Measurements from ENCODE around the gene ADAP2.
"Not testable (repeated sequence)": the region's sequence is repeated elsewhere in the genome, so short reads cannot be mapped to it uniquely, and the experiment has no call there.

ADAP2 gene

DNA sequence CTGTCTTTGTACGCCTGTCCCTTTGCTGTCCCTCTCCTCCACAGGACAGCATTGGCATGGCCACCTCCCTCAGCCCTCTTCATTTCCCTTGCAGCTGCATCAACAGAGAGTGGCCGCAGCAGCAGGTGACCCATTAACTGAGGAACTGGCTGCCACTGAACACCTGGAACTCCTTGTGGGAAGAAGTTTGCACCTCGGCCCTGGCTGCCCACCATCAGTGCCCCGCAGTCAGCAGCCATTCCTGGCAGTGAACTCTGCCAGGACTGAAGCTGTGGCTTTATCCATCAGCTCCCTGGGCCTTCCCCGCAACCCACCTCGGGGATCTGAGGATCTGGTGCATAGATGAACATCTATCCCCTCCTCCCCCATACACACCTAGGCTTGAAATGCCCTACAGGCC, 36.0 kb downstream of the ADAP2 start:
- no peak for DNase-seq (ENCODE audit: low read depth)
- TF ChIP-seq CTCF (IDR thresholded peaks at IDR 0.05; ENCODE audit: control insufficient read depth, insufficient read depth, low read depth, low read length, missing control alignments) = no peak
- H3K4me3 ChIP-seq (ENCODE audit: control insufficient read depth, low read depth, low read length) = no peak overlapping the region

DNA sequence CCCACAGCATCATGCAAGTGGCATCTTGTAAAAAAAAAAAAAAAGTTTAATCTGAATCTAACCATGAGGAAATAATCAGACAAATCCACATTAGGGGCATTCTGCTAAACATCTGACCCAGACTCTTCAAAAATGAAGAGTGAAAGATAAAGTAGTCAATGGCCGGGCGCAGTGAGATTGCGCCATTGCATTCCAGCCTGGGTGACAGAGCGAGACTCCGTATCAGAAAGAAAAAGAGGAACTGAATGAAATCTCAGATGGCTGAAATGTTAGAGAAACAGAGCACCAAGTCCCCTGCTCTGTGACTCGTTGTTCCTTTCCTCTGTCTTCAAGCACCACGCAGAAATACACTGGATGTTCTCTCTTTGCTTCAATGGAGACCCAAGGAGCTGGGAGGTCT, 36.4 kb downstream of the ADAP2 start:
- no peak for TF ChIP-seq CTCF (IDR thresholded peaks at IDR 0.05; ENCODE audit: control insufficient read depth, insufficient read depth, low read depth, low read length, missing control alignments)
- no peak for DNase-seq (ENCODE audit: low read depth)
- no peak overlapping the region for H3K4me3 ChIP-seq (ENCODE audit: control insufficient read depth, low read depth, low read length)

- H3K4me3 ChIP-seq (ENCODE audit: control insufficient read depth, low read depth, low read length) = no peak overlapping the region
- no peak for DNase-seq (ENCODE audit: low read depth)
- TF ChIP-seq CTCF (IDR thresholded peaks at IDR 0.05; ENCODE audit: control insufficient read depth, insufficient read depth, low read depth, low read length, missing control alignments) = no peak
These were observed 39.8 kb downstream of the ADAP2 start for GRCh38 chr17:30961209-30962188.

DNA sequence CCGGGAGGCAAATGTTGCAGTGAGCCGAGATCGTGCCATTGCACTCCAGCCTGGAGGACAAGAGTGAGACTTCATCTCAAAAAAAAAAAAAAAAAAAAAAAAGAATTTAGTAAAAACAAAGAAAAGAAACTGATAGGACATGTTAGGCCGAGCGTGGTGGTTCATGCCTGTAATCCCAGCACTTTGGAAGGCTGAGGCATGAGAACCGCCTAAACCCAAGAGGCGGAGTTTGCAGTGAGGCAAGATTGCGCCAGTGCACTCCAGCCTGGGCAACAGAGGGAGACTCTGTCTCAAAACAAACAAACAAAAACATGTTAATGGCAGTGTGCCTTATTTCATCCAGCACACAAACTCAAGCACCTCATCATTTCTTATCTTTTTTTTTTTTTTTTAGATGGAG, 42.6 kb downstream of the ADAP2 start:
- DNase-seq (ENCODE audit: low read depth); H3K4me3 ChIP-seq (ENCODE audit: control insufficient read depth, low read depth, low read length): not testable (repeated sequence)

- DNase-seq (ENCODE audit: low read depth) = no peak
- no peak overlapping the region for H3K4me3 ChIP-seq (ENCODE audit: control insufficient read depth, low read depth, low read length)
- no peak for TF ChIP-seq CTCF (IDR thresholded peaks at IDR 0.05; ENCODE audit: control insufficient read depth, insufficient read depth, low read depth, low read length, missing control alignments)
These were observed 43.1 kb downstream of the ADAP2 start for GRCh38 chr17:30964876-30965275.

DNA sequence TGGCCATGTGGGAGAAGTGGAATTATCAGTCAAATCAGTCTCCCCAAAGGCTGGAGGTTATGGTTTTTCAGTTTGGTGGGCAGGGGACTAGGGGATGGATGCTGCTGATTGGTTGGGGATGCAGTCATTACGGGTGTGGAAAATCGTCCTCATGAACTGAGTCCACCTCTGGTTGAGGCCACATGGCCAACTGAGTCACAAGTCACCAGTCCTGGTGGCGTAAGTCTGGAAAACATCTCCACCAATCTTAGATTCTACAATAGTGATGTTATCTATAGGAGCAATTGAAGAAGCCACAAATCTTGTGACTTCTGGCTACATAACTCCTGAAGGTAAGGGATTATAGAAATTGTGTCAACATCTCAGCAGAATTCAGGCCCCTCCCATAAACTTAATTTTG, 43.9 kb downstream of the ADAP2 start:
- no peak for TF ChIP-seq CTCF (IDR thresholded peaks at IDR 0.05; ENCODE audit: control insufficient read depth, insufficient read depth, low read depth, low read length, missing control alignments)
- DNase-seq (ENCODE audit: low read depth) = no peak
- H3K4me3 ChIP-seq (ENCODE audit: control insufficient read depth, low read depth, low read length) = no peak overlapping the region

DNA sequence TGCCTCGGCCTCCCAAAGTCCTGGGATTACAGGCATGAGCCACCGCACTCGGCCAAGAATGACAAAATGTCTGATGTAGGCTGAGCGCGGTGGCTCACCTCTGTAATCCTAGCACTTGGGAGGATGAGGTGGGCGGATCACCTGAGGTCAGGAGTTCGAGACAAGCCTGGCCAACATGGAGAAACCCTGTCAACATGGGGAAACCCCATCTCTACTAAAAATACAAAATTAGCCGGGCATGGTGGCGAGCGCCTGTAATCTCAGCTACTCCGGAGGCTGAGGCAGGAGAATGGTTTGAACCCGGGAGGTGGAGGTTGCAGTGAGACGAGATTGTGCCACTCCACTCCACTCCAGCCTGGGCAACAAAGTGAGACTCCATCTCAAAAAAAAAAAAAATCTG, 46.2 kb downstream of the ADAP2 start:
- H3K4me3 ChIP-seq (ENCODE audit: control insufficient read depth, low read depth, low read length); DNase-seq (ENCODE audit: low read depth): not testable (repeated sequence)

All from AG09309 (cell line).